ENCODE measurements around the gene FMN1. TPM values are rescaled to one million over a fixed set of nuclear protein-coding genes. Genes with fewer than 3 reads are reported as not detected.

Gene FMN1
- polyA plus RNA-seq, 1 donor from 2014 or later: 0.40 TPM

DNA sequence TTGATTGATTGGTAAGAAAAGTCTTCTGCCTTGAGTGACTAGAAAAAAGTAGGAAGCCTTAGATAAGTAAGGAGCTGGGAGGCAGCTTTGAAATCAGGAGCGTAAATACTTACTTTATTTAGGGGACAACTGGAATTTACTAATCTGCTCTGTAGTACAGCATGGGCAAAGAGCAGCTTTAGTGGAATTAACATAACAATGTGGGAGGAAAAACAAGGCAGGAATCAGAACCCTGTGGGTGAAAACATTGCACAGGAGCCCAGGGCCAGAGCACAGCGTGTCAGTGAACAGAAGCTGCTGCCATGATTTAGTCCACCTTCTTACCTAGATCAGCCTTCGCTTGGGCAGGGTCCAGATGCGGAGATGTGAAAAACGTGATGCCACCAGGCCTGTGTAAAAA is 14.6 kb downstream of the FMN1 start:
- Histone ChIP-seq H3K9me3 (ENCODE audit: low read length) (no peaks in the 10 kb centered on the region), H4K20me1 (ENCODE audit: insufficient read depth) (no peaks in the 10 kb centered on the region), H3F3A (ENCODE audit: insufficient read depth, low read length, poor library complexity, severe bottlenecking) (no peaks in the 10 kb centered on the region), H3K4me3 (ENCODE audit: low read length) (no peak overlapping the region), H3K27ac (ENCODE audit: low read length) (no peak overlapping the region), H3K27me3 (ENCODE audit: insufficient read depth, low read depth, low read length) (no peaks in the 10 kb centered on the region), H3K79me2 (replicated peaks; ENCODE audit: insufficient read depth, low read length) (no peaks in the 10 kb centered on the region), H3K9me2 (ENCODE audit: insufficient read depth, low read length) (no peaks in the 10 kb centered on the region), H3K4me2 (ENCODE audit: low read length) (no peak overlapping the region), H3K9ac (ENCODE audit: low read length) (no peak overlapping the region), H2AFZ (ENCODE audit: low read depth, low read length) (no peak overlapping the region), H3K36me3 (ENCODE audit: insufficient read depth, low read length) (no peaks in the 10 kb centered on the region)
- TF ChIP-seq EZH2 (IDR thresholded peaks at IDR 0.05; ENCODE audit: borderline replicate concordance, insufficient read depth, low read length, poor library complexity, severe bottlenecking): no peak
- TF ChIP-seq RAD21 (conservative IDR thresholded peaks at IDR 0.05): no peak
- no peak for TF ChIP-seq MXI1 (conservative IDR thresholded peaks at IDR 0.05; ENCODE audit: poor library complexity, severe bottlenecking)
- TF ChIP-seq CTCF (IDR thresholded peaks at IDR 0.05; ENCODE audit: poor library complexity, severe bottlenecking): no peak

DNA sequence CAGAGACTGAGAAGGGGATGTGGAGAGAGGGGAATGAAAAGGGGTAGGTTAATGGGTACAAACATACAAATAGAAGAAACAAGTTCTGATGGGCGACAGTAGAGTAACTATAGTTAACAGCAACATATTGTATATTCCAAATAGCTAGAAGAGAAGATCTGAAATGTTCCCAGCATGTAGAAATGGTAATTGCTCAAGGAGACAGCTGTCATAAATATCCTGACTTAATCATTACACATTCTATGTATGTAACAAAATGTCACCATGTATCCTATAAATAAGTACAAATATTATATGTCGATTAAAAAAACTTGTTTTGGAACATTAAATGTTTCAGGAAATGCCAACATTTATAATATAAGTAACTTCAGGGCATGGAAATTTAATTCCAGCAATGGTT is 23.3 kb downstream of the FMN1 start:
- Histone ChIP-seq H2AFZ (ENCODE audit: low read depth, low read length) (no peak overlapping the region), H3F3A (ENCODE audit: insufficient read depth, low read length, poor library complexity, severe bottlenecking) (no peaks in the 10 kb centered on the region), H3K79me2 (replicated peaks; ENCODE audit: insufficient read depth, low read length) (no peaks in the 10 kb centered on the region), H3K4me2 (ENCODE audit: low read length) (no peak overlapping the region), H3K9me3 (ENCODE audit: low read length) (no peaks in the 10 kb centered on the region), H3K4me3 (ENCODE audit: low read length) (no peak overlapping the region), H3K9me2 (ENCODE audit: insufficient read depth, low read length) (no peaks in the 10 kb centered on the region), H3K36me3 (ENCODE audit: insufficient read depth, low read length) (no peaks in the 10 kb centered on the region), H3K9ac (ENCODE audit: low read length) (no peak overlapping the region), H3K27me3 (ENCODE audit: insufficient read depth, low read depth, low read length) (no peaks in the 10 kb centered on the region), H4K20me1 (ENCODE audit: insufficient read depth) (no peaks in the 10 kb centered on the region), H3K27ac (ENCODE audit: low read length) (no peak overlapping the region)
- TF ChIP-seq, protein P1, sequence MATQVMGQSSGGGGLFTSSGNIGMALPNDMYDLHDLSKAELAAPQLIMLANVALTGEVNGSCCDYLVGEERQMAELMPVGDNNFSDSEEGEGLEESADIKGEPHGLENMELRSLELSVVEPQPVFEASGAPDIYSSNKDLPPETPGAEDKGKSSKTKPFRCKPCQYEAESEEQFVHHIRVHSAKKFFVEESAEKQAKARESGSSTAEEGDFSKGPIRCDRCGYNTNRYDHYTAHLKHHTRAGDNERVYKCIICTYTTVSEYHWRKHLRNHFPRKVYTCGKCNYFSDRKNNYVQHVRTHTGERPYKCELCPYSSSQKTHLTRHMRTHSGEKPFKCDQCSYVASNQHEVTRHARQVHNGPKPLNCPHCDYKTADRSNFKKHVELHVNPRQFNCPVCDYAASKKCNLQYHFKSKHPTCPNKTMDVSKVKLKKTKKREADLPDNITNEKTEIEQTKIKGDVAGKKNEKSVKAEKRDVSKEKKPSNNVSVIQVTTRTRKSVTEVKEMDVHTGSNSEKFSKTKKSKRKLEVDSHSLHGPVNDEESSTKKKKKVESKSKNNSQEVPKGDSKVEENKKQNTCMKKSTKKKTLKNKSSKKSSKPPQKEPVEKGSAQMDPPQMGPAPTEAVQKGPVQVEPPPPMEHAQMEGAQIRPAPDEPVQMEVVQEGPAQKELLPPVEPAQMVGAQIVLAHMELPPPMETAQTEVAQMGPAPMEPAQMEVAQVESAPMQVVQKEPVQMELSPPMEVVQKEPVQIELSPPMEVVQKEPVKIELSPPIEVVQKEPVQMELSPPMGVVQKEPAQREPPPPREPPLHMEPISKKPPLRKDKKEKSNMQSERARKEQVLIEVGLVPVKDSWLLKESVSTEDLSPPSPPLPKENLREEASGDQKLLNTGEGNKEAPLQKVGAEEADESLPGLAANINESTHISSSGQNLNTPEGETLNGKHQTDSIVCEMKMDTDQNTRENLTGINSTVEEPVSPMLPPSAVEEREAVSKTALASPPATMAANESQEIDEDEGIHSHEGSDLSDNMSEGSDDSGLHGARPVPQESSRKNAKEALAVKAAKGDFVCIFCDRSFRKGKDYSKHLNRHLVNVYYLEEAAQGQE (IDR thresholded peaks at IDR 0.05; ENCODE audit: borderline replicate concordance): no peak
- TF ChIP-seq POLR2AphosphoS5 (IDR thresholded peaks at IDR 0.05): peak; percentile 81
- peak; percentile 94 for TF ChIP-seq EP300 (conservative IDR thresholded peaks at IDR 0.05; ENCODE audit: poor library complexity, severe bottlenecking)

DNA sequence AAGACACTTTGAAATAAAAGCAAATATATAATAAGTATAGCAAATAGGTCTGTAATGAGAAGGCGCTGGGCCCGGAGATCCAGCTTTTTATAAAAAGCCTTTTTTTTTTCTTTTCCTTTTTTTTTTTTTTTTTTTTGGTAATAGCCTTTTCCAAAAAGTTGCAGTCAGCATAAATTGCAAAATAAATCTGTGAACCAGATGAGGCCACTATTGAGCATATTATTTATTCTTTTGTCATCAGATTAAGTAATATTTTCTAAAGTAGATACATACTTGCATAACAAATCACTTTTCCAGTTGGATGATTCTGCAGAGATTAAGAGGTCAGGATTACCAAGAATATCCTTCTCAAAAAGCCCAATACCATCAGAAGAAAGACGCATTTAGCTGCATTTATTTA is 24.9 kb downstream of the FMN1 start:
- Histone ChIP-seq H3K4me3 (ENCODE audit: low read length) (no peak overlapping the region), H3K9me3 (ENCODE audit: low read length) (no peaks in the 10 kb centered on the region), H3F3A (ENCODE audit: insufficient read depth, low read length, poor library complexity, severe bottlenecking) (no peaks in the 10 kb centered on the region), H2AFZ (ENCODE audit: low read depth, low read length) (no peak overlapping the region), H3K27ac (ENCODE audit: low read length) (no peak overlapping the region), H3K9ac (ENCODE audit: low read length) (no peak overlapping the region), H3K79me2 (replicated peaks; ENCODE audit: insufficient read depth, low read length) (no peaks in the 10 kb centered on the region), H4K20me1 (ENCODE audit: insufficient read depth) (no peaks in the 10 kb centered on the region), H3K36me3 (ENCODE audit: insufficient read depth, low read length) (no peaks in the 10 kb centered on the region), H3K4me2 (ENCODE audit: low read length) (no peak overlapping the region), H3K9me2 (ENCODE audit: insufficient read depth, low read length) (no peaks in the 10 kb centered on the region), H3K27me3 (ENCODE audit: insufficient read depth, low read depth, low read length) (no peaks in the 10 kb centered on the region)
- no peak for TF ChIP-seq POLR2AphosphoS5 (IDR thresholded peaks at IDR 0.05)
- TF ChIP-seq SMC3 (conservative IDR thresholded peaks at IDR 0.05; ENCODE audit: poor library complexity): no peak
- no peak for TF ChIP-seq EZH2 (IDR thresholded peaks at IDR 0.05; ENCODE audit: borderline replicate concordance, insufficient read depth, low read length, poor library complexity, severe bottlenecking)
